Vagina (tissue), 2 donors: ENCODE measurements around the gene MRPL20. TPM values are rescaled to one million over a fixed set of nuclear protein-coding genes. Genes with fewer than 3 reads are reported as not detected.
A peak's percentile ranks its signal among the peaks of the same experiment; 100 is the strongest.
"Not testable (repeated sequence)": the region's sequence is repeated elsewhere in the genome, so short reads cannot be mapped to it uniquely, and the experiment has no call there.

Experiments
- DNase-seq, 2 donors: peaks; one replicate each; pipeline ENCODE4 v3.0.0-alpha.2; 2017; ENCODE audit errors: extremely low spot score in 2 of 2
- H3K27ac ChIP-seq: fragments of 200-600 bp; sonication (generic); one replicate; pipeline ENCODE4 v1.5.1; 2019
- H3K27me3 ChIP-seq: fragments of 200-600 bp; sonication (generic); one replicate; pipeline ENCODE4 v1.5.1; 2019
- H3K36me3 ChIP-seq, 2 donors: fragments of 200-600 bp; sonication (generic); one replicate each; pipeline ENCODE4 v1.5.1; 2017 to 2019
- H3K4me1 ChIP-seq: fragments of 200-600 bp; sonication (generic); one replicate; pipeline ENCODE4 v1.5.1; 2019
- H3K4me3 ChIP-seq, 2 donors: fragments of 200-600 bp; sonication (generic); 1 replicate in 1 of 2; 2 replicates in 1 of 2; pipeline ENCODE4 v1.5.1; 2016 to 2019
- H3K9me3 ChIP-seq: fragments of 200-600 bp; sonication (generic); one replicate; pipeline ENCODE4 v1.5.1; 2019
- POLR2A ChIP-seq, 2 donors: fragments of 450-650 bp; IDR thresholded peaks; one replicate each; pipeline ENCODE4 v1.6.1; 2017; ENCODE audit warnings: antibody characterized with exemption in 2 of 2, mild to moderate bottlenecking in 2 of 2, moderate library complexity in 2 of 2
- POLR2AphosphoS5 ChIP-seq, 2 donors: sonication (generic); formaldehyde crosslinking; IDR thresholded peaks; one replicate each; pipeline ENCODE4 v1.9.0; 2017; ENCODE audit warnings: antibody characterized with exemption in 2 of 2, mild to moderate bottlenecking in 2 of 2, low read depth in 1 of 2; ENCODE audit not compliant: insufficient read depth in 1 of 2
- intact Hi-C: fragments of 100-400 bp; cut with DNase I; formaldehyde crosslinking; loops from one replicate; pipeline ENCODE4 v1.15.1; 2023
- total RNA-seq: library from RNA; depleted of rRNA; stranded (reverse); fragments of >200 nt; gene quantifications from one replicate; pipeline ENCODE4 v1.2.3, GENCODE V29; 2016
- TF ChIP-seq, protein P1 (sequence below), 3 experiments: fragments of 450-650 bp in 2 of 3; fragments of 200-600 bp in 1 of 3; sonication (generic) in 1 of 3; IDR thresholded peaks; one replicate each; pipeline ENCODE4 v1.5.1; 2017 to 2019; ENCODE audit warnings: antibody characterized with exemption in 3 of 3, mild to moderate bottlenecking in 2 of 3, moderate library complexity in 2 of 3

Gene MRPL20
- 84.2 TPM for total RNA-seq

DNA sequence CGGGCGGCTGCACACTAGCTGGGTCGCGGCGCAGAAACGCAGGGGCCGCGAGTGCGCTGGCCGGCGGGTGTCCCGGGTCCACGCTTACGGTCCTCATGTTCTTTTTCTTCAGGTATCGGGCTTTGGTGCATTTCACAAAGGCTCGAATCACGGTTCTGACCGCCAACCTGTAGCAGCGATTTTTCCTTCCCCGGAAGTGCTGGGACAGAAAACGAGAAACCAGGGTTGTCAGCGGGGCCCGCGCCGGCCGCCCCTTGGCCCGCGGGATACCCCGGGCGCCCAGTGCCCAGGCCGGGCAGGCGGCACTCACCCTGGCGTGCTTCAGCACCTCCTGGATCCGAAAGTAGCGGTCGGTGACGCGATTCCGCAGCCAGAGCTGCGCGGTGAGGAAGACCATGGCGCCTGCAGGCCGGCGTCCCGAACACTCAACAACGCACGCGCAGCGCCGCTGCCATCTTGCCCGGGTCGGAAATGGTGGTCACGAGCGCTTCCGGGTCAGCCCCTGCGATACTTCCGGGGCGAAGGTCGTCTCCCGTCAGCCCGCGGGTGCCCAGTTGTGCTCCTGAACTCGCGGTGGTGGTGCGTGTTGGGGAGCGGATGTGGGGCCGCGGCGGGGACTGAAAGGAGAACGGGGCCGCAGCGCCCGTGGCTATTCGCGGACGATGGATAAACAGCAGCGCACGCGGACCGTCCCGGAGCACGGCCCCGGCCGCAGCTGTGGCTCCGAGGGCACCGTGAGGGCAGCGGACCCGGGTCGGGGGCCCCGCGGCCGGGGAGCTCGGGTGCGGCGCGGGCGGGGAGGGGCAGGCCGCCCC is at the start of gene MRPL20:
Gene MRPL20, minus strand, starts transcription at position 473 of the 815 bp plus-strand sequence. Its CDS starts 76 bp downstream, at position 397.
- Histone ChIP-seq H3K4me1 (peaks cover 32% of the 10 kb centered on the region), H3K36me3 (peaks cover 0 to 28% of the 10 kb centered on the region in 2 donors)
- intact Hi-C loops: no loop called here

DNA sequence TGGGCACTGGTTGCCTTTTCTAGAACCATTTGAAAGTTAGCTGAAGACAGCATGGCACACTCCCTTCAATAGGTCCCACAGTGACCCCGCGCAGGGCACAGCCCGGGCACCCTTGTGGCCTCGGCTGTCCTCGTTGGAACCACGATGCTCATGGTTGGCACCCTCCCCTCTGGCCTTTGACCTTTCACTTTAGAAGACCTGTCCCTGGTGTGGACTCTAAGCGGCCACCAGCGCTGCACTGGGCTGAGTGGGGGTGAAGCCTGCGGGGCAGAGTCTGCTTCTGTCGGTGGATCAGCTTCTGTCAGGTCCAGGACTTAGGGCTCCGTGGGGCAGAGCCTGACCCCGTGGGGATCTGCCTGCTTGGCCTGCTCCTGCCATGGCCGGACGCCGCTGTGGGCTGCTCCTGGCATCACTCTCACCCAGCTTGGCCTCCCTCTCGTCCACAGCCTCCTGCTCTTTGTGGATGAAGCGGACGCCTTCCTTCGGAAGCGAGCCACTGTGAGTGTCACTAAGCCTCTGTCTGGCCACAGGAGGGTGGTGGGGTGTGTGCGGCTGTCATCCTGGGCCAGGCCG is 49.7 kb upstream of the MRPL20 start:
- H3K4me3 ChIP-seq, H3K9me3 ChIP-seq, H3K27ac ChIP-seq, DNase-seq, intact Hi-C loops, H3K27me3 ChIP-seq, H3K4me1 ChIP-seq, H3K36me3 ChIP-seq: not testable (repeated sequence)

More for the DNA sequence above, at the start of gene MRPL20:
- Histone ChIP-seq H3K9me3 (no peaks in the 10 kb centered on the region), H3K27ac (peak within 1 kb of the TSS; percentile 84), H3K4me3 (peak within 1 kb of the TSS; percentile 73 to 98), H3K27me3 (no peaks in the 10 kb centered on the region)
- no peak for DNase-seq
- TF ChIP-seq, protein P1, sequence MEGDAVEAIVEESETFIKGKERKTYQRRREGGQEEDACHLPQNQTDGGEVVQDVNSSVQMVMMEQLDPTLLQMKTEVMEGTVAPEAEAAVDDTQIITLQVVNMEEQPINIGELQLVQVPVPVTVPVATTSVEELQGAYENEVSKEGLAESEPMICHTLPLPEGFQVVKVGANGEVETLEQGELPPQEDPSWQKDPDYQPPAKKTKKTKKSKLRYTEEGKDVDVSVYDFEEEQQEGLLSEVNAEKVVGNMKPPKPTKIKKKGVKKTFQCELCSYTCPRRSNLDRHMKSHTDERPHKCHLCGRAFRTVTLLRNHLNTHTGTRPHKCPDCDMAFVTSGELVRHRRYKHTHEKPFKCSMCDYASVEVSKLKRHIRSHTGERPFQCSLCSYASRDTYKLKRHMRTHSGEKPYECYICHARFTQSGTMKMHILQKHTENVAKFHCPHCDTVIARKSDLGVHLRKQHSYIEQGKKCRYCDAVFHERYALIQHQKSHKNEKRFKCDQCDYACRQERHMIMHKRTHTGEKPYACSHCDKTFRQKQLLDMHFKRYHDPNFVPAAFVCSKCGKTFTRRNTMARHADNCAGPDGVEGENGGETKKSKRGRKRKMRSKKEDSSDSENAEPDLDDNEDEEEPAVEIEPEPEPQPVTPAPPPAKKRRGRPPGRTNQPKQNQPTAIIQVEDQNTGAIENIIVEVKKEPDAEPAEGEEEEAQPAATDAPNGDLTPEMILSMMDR (IDR thresholded peaks at IDR 0.05): no peak
- TF ChIP-seq POLR2AphosphoS5 (IDR thresholded peaks at IDR 0.05; ENCODE audit: insufficient read depth in 1 of 2, low read depth in 1 of 2) (peak; percentile 92 to 99), POLR2A (IDR thresholded peaks at IDR 0.05) (peak in 1 of 2 donors; percentile 36)

DNA sequence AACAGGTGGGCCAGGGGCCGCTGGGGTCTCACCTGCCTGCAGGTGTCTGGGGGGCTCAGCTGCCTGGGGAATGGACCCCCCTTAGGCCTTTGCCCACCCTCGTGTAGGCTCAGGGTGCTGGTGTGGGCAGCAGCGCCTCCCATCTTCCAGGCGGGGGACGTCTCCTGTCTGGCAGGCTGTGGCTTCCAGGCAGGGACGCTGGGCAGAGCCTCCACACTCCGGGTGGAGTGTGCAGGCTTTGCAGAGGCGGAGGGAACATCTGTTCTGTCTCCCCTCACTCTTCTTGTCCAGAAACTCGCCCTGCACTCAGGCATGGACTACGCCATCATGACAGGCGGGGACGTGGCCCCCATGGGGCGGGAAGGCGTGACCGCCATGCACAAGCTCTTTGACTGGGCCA is 48.8 kb upstream of the MRPL20 start:
- H3K4me1 ChIP-seq, H3K27me3 ChIP-seq, H3K27ac ChIP-seq, H3K4me3 ChIP-seq, H3K36me3 ChIP-seq, H3K9me3 ChIP-seq, intact Hi-C loops, DNase-seq: not testable (repeated sequence)

GRCh38 chr1:1455366-1455884 is 48.3 kb upstream of the MRPL20 start:
- Histone ChIP-seq H3K9me3 (no peaks in the 10 kb centered on the region), H3K36me3 (no peaks in the 10 kb centered on the region), H3K27me3 (no peaks in the 10 kb centered on the region), H3K27ac (no peak overlapping the region), H3K4me1 (no peaks in the 10 kb centered on the region), H3K4me3 (no peak overlapping the region)
- intact Hi-C loops: no loop called here
- TF ChIP-seq, protein P1 (IDR thresholded peaks at IDR 0.05): no peak
- no peak for TF ChIP-seq POLR2AphosphoS5 (IDR thresholded peaks at IDR 0.05; ENCODE audit: insufficient read depth in 1 of 2, low read depth in 1 of 2)
- TF ChIP-seq POLR2A (IDR thresholded peaks at IDR 0.05): no peak
- no peak for DNase-seq

- intact Hi-C loops, H3K36me3 ChIP-seq, H3K4me1 ChIP-seq, H3K27me3 ChIP-seq, H3K4me3 ChIP-seq, DNase-seq, H3K9me3 ChIP-seq, H3K27ac ChIP-seq: not testable (repeated sequence)
Observed at GRCh38 chr1:1454286-1455056, 47.4 kb upstream of the MRPL20 start.

- Histone ChIP-seq H3K4me1 (no peaks in the 10 kb centered on the region), H3K9me3 (no peaks in the 10 kb centered on the region), H3K27ac (no peak overlapping the region), H3K4me3 (no peak overlapping the region), H3K36me3 (no peaks in the 10 kb centered on the region), H3K27me3 (no peaks in the 10 kb centered on the region)
- TF ChIP-seq, protein P1 (IDR thresholded peaks at IDR 0.05): no peak
- TF ChIP-seq POLR2AphosphoS5 (IDR thresholded peaks at IDR 0.05; ENCODE audit: insufficient read depth in 1 of 2, low read depth in 1 of 2) (no peak), POLR2A (IDR thresholded peaks at IDR 0.05) (no peak)
- intact Hi-C loops: no loop called here
- no peak for DNase-seq
Observed at GRCh38 chr1:1452882-1453281, 45.8 kb upstream of the MRPL20 start.

- DNase-seq, H3K27me3 ChIP-seq, H3K4me3 ChIP-seq, intact Hi-C loops, H3K36me3 ChIP-seq, H3K27ac ChIP-seq, H3K9me3 ChIP-seq, H3K4me1 ChIP-seq: not testable (repeated sequence)
Observed at GRCh38 chr1:1452365-1452739, 45.3 kb upstream of the MRPL20 start.
